Left lung (tissue), 10 donors: ENCODE results near the gene COL16A1. TPM values are rescaled to one million over a fixed set of nuclear protein-coding genes. Genes with fewer than 3 reads are reported as not detected.

Experiments used
- ATAC-seq: fragments of 200-7000 bp; cut with Tn5 transposase; one replicate; pipeline ENCODE4 v1.9.1; 2020; ENCODE audit warnings: moderate library complexity
- DNase-seq, 4 donors: peaks; one replicate each; pipeline ENCODE4 v3.0.0-alpha.2; 2013 to 2020
- H3K27ac ChIP-seq, 2 donors: fragments of 200-600 bp; sonication (generic) in 1 of 2; one replicate each; pipeline versions ENCODE4 v1.5.0 to v1.8.0; 2020 to 2021
- H3K27me3 ChIP-seq, 2 donors: fragments of 200-600 bp; sonication (generic) in 1 of 2; one replicate each; pipeline versions ENCODE4 v1.5.0 to v1.8.0; 2020 to 2021
- H3K36me3 ChIP-seq, 2 donors: fragments of 200-600 bp; sonication (generic) in 1 of 2; one replicate each; pipeline versions ENCODE4 v1.5.0 to v1.8.0; 2020 to 2021
- H3K4me1 ChIP-seq, 2 donors: fragments of 200-600 bp; one replicate each; pipeline ENCODE4 v1.8.0; 2021
- H3K4me3 ChIP-seq, 2 donors: fragments of 200-600 bp; sonication (generic) in 1 of 2; one replicate each; pipeline versions ENCODE4 v1.5.0 to v1.8.0; 2020 to 2021; ENCODE audit warnings: mild to moderate bottlenecking in 1 of 2
- H3K9me3 ChIP-seq, 2 donors: fragments of 200-600 bp; sonication (generic) in 1 of 2; one replicate each; pipeline versions ENCODE4 v1.5.0 to v1.8.0; 2020 to 2021
- CTCF ChIP-seq, 2 donors: fragments of 200-600 bp; sonication (generic) in 1 of 2; IDR thresholded peaks; one replicate each; pipeline versions ENCODE4 v1.5.0 to v1.8.0; 2021; ENCODE audit warnings: antibody characterized with exemption in 2 of 2
- intact Hi-C, 2 donors: fragments of 100-400 bp; cut with DNase I; formaldehyde crosslinking; loops; one replicate each; pipeline versions ENCODE4 v1.11.2 to v1.14.2; 2022
- polyA plus RNA-seq, 6 donors: library from polyadenylated mRNA; unstranded; fragments of 120-200 nt; gene quantifications; one replicate each; pipeline ENCODE4 v1.2.1, GENCODE V29; 2013; ENCODE audit not compliant: insufficient read length in 6 of 6
- total RNA-seq, 2 donors: library from RNA; stranded (reverse); fragmentation: NEBNext Ultra II Directional; extraction: Animal tissue kit (Norgen Biotek cat#: 25700); gene quantifications; one replicate each; pipeline ENCODE4 v1.2.1, GENCODE V29; 2021
- donor health status: DM: no; HTN: yes; CAD: no.
- donor health status: DM: no; HTN: no; CAD: no.

Gene COL16A1
- total and polyA plus RNA-seq, 8 donors, result 64.8 to 177 (median 118) TPM

DNA sequence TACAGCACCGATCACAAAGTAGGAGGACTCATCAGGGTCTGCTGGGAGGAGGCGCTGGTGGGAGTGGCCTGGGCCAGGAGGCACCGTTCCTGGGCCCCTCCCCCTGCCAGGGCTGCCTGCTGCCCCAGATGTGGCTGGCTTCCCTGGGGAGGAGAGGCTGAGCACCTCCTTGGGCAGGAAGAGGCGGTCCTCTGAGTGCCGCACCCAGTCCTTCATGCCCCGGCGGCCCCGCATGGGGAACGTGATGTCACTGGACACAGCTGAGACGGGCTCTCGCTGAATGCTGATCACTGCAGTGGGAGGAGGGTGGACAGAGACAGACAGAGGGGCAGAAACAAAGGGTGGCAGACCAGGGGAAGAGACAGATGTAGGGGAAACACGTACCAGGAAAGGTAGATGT, 35.5 kb upstream of the COL16A1 start:
- intact Hi-C loops, result no loop called here
- no peak for TF ChIP-seq CTCF (IDR thresholded peaks at IDR 0.05)
- peak in 1 of 4 donors; percentile 44 for DNase-seq
- Histone ChIP-seq H3K9me3 (no peaks in the 10 kb centered on the region), H3K27me3 (peaks cover 0 to 13% of the 10 kb centered on the region in 2 donors), H3K4me3 (no peak overlapping the region), H3K4me1 (no peaks in the 10 kb centered on the region), H3K27ac (no peak overlapping the region), H3K36me3 (no peaks in the 10 kb centered on the region)
- peak; percentile 72 for ATAC-seq

- Histone ChIP-seq H3K4me3 (no peak overlapping the region), H3K27me3 (peaks cover 0 to 21% of the 10 kb centered on the region in 2 donors), H3K9me3 (no peaks in the 10 kb centered on the region), H3K36me3 (no peaks in the 10 kb centered on the region), H3K4me1 (no peaks in the 10 kb centered on the region), H3K27ac (no peak overlapping the region)
- intact Hi-C loops, result no loop called here
- DNase-seq (peak in 1 of 4 donors; percentile 74), ATAC-seq (peak; percentile 62)
- TF ChIP-seq CTCF (IDR thresholded peaks at IDR 0.05), result no peak
Observed at GRCh38 chr1:31736675-31737074, 32.9 kb upstream of the COL16A1 start.

GRCh38 chr1:31735571-31735970, 31.8 kb upstream of the COL16A1 start:
- DNase-seq (peak in 1 of 4 donors; percentile 34), ATAC-seq (no peak)
- intact Hi-C loops, result no loop called here
- Histone ChIP-seq H3K36me3 (no peaks in the 10 kb centered on the region), H3K4me1 (no peaks in the 10 kb centered on the region), H3K4me3 (no peak overlapping the region), H3K9me3 (no peaks in the 10 kb centered on the region), H3K27me3 (peaks cover 0 to 21% of the 10 kb centered on the region in 2 donors), H3K27ac (no peak overlapping the region)
- TF ChIP-seq CTCF (IDR thresholded peaks at IDR 0.05), result no peak

- intact Hi-C loops, result no loop called here
Observed at GRCh38 chr1:31734582-31735107, 30.8 kb upstream of the COL16A1 start.

More at GRCh38 chr1:31734582-31735107, 30.8 kb upstream of the COL16A1 start:
- no peak for TF ChIP-seq CTCF (IDR thresholded peaks at IDR 0.05)
- DNase-seq (no peak), ATAC-seq (no peak)
- Histone ChIP-seq H3K4me3 (no peak overlapping the region), H3K9me3 (no peaks in the 10 kb centered on the region), H3K4me1 (no peaks in the 10 kb centered on the region), H3K27me3 (peaks cover 0 to 13% of the 10 kb centered on the region in 2 donors), H3K27ac (no peak overlapping the region), H3K36me3 (no peaks in the 10 kb centered on the region)
